NCI-H510A treated with DMSO at 0.1 percent for 48 hours (cell line): ENCODE data around the gene ATP2B3.
"Not testable (repeated sequence)": the region's sequence is repeated elsewhere in the genome, so short reads cannot be mapped to it uniquely, and the experiment has no call there.

Experiments
- DNase-seq: peaks from one replicate; lab custom pipeline; 2025; lab: John Stamatoyannopoulos, UW

The ATP2B3 gene

DNA sequence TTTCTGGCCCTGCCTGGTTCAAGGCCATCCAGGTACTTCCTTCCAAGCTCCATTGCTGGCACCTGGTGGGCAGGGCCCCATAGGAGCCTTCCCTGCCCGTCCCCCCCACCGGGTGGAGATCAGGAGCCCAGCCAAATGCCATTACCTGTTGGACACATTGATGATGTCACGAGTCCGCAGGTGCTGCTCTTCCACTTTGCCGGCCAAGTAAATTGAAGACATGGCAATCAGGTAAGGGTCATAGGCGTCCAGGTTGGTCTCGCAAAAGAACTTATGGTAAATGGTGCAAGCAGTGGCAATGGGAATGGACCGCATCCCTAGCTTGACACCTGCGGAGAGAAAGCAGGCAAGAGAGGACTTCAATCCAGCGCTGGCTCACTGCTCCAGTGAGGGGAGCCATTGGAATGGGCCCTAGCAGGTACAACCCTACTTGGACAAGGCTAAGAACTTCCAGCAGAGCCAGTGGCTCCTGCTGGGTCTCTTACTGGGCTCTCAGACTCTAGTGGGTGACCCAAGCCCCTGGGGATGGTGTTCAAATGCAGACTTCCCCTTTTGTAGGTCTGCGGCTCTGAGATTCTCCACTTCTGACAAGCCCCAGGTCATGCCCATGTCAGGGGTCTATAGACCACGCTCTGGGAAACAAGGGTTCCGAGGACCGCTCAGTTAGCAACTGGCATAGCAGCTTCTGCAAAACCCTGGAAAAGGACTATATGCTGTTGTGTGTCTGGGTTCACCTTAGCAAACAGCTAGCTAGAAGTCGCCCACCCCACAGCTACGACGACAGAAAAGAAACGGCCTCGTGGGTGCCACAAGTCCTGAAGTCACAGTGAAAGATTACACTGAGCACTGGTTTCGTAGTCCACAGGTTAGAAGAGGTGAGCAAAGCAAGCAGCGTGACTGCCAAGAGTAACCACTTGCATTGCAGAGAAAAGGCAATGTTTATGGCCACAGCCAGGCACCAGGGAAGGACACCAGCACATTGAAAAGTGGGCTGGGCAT lies 78.7 kb downstream of the ATP2B3 start:
- no peak for DNase-seq

DNA sequence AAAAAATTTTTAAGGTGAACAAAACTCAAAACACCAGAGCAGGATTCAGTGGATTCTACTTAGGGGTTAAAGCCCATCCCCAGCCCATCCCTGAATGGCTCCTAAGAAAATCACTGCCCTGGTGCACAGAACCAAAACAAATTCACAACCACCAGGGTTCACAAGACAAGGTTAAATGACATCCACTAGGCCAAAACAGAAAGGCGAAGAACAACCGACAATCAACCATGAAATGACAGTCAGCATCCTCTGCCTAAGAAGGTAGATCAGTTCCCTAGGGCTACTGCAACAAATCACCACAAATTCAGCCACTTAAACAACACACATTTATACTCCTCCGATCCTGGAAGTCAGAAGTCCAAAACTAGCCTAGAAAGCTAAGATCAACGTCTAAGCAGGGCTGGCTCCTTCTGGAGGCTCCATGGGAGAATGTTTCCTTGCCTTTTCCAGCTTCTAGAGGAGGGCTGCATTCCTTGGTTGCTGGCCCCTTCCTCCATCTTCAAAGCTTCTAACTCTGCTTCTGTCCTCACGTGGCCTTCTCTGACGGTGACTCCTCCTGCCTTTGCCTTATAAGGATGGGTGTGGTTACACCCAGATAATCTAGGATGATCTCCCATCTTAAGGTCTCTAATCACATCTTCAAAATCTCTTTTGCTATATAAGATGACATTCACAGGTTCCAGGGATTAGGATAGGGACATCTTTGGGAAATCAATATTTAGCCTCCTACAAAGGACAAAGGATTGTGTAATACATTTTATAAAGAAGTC lies 79.7 kb downstream of the ATP2B3 start:
- DNase-seq, result no peak

DNA sequence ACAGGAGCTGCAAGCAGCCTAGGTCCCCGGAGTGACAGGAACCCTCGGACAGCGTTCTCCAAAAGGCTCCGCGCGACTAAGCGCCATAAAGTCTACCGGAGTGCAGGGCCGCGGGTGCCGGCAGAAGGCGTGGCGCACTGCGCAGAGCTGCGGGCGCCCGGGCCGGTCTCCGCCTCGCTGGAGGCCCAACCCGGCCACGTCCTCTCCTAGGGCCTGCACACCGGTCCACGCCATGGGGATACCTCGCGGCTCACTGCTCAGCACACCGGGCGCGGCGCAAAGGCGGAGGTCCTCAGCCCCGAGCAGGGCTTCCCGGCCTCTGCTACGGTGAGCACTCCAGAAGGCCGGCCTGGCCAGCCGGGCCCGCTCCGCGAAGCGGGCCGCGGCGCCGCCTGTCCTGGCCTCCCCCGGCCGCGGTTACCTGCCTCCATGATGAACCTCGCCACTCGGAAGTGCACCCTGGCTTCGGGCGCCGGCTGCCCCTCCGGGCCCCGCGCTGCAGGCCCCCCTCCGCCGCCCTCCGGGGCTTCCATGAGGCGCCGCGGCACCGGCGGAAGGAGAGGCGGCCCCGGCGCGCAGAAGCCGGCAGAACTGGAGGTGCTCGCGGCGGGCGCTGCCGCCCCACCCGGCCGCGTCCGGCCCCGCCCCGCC lies 81.2 kb downstream of the ATP2B3 start, which contains the start of gene CCNQ:
Gene CCNQ (minus strand): TSS at position 599 of the 651 bp plus-strand sequence. CDS start 66 bp downstream, at position 533.
- DNase-seq, result no peak

GRCh38 chrX:153599192-153600031 lies 82.0 kb downstream of the ATP2B3 start:
- DNase-seq, result peak; percentile 73

GRCh38 chrX:153600032-153600373 lies 82.6 kb downstream of the ATP2B3 start:
- DNase-seq, result no peak

DNA sequence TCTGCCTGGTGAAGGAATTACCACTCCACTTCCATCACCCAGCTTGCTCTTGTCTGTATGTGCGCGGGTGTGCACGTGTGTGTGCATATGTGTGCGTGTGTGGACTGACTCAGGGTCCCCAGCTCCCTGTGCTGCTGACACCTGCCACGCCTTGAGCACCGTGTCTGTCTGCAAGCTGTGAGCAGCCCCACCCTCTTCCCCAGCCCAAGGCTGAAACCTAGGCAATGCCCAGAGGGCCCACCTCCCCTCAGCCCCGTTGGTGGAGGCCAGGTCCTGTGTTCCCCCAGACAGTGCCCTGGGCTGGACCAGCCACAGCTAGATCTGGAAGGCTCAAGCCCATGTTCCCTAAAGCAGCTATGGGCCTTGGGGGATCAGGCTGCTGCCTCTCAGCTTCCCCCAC lies 83.5 kb downstream of the ATP2B3 start:
- no peak for DNase-seq

- DNase-seq, result no peak
Measured at GRCh38 chrX:153601511-153602110, 84.2 kb downstream of the ATP2B3 start.

GRCh38 chrX:153602601-153603000 lies 85.2 kb downstream of the ATP2B3 start:
- DNase-seq, result no peak

- no peak for DNase-seq
Measured at GRCh38 chrX:153603131-153603656, 85.8 kb downstream of the ATP2B3 start.

- not testable (repeated sequence) for DNase-seq
Measured at GRCh38 chrX:153604666-153605380, 87.4 kb downstream of the ATP2B3 start.

DNA sequence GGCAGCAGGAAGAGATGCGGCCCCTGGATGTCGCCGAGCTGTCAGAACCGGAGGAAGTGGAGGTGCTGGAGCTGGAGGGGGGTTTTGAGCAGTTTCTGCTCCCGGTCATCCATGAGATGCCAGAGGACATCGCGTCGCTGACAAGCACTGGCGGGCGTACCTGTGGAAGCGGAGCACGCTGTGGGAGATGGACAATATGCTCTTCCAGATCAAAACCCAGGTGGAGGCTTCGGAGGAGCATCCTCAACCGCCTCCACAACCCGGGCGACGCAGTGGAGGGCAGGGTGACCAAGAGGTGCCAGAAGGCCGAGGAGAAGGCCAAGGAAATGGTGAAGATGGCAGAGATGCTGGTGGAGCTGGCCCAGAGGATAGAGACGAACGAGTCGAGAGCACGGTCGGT lies 89.1 kb downstream of the ATP2B3 start:
- no peak for DNase-seq

- no peak for DNase-seq
Measured at GRCh38 chrX:153608376-153608775, 90.9 kb downstream of the ATP2B3 start.

DNA sequence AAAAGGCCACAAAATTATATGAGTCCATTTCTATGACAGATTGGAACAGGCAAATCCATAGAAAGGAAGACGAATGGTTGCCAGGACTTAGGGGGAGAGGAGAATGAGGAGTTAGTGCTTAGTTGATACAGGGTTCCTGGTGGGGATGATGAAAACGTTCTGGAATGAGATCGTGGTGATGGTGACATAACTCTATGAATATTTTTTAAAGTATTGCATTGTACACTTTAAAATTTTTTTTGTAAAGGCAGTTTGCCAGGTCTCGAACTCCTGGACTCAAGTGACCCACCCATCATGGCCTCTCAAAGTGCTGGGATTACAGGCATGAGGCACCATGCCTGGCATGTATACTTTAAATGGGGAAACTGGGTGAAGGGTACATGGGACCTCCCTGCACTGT lies 91.4 kb downstream of the ATP2B3 start:
- DNase-seq, result no peak

DNA sequence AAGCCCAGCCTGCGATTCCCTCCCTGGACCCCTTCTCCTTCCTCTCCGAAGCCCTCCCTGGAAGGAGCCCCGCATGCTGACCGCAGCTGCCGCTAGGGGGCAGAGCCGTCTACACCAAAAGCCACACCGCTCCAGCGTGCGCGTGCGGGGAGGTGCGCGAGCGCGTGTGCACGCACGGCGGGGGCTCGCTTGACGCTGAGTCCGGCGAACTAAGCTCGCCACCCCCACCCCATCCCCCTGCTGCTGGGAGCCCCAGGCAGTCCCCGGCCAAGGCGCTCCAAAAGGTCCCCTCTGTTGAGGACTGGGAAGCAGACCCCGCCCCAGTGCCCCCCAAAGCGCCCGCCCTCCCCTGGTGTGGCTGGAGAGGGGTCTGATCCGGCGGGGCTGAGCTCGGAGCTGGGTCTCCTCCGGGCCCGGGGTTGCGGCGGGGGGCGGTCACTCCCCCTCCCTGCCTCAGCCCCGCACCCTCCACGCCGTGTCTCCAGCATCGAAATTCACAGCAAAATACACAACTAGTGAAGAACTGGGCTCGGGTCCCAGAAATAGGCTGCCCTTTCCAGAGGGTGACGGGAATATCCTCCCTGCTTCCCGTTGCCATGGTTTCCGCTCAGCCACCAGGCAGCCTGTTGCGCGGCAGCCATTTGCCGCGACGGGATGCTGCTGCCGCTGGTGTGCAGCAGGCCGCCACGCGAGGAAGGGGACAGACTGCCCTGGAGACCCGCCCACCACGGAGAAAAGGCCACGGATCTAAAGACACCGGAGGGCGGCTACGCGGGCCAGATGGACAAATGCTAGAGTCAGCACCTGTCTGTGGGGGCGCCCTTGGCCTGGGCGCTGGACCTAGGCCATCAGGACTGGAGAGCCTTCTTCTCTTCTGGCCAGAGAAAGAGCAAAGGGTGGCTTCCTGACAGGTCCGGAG lies 92.7 kb downstream of the ATP2B3 start:
- peak; percentile 21 for DNase-seq

GRCh38 chrX:153610836-153611213 lies 93.4 kb downstream of the ATP2B3 start:
- no peak for DNase-seq

GRCh38 chrX:153611298-153612095 lies 94.1 kb downstream of the ATP2B3 start:
- DNase-seq, result no peak

DNA sequence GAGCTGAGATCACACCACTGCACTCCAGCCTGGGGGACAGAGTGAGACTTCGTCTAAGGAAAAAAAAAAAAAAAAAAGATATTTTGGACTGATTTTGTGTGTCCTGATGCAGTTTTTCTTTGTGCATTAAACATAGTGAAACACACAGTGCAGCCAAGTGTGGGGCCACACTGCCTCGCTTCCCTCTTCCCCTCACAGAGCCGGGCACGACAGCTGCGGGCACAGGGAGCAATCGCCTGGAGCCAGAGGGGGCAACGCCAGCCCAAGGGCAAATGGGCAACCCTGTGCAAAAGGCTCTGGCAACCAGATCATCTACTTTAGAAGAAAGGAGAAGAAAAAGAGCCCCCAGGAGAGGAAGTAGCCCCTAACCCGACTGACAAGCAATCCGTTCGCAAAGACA lies 95.0 kb downstream of the ATP2B3 start:
- no peak for DNase-seq

DNA sequence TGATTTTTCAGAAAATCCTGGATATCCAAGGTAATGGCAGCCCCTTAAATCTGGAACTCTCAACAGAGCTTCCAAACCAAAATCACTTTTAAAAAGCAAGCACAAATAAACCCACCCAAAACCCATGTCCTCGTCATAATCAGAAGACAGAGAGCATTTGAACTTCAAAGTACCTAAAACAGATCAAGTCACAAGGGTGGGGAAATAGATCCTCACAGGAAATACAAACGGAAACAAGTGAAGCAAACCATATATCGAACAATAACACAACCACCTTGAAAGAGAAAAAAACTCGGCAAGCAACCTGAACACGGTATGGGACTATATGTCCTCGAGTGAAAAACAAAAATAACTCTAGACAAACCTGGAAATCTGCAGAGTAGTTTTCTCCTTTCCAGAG lies 97.4 kb downstream of the ATP2B3 start:
- DNase-seq, result no peak
